ENCODE results near the gene ETV4. TPM values are rescaled to one million over a fixed set of nuclear protein-coding genes. Genes with fewer than 3 reads are reported as not detected.

Gene ETV4
- total and polyA plus RNA-seq, 2 donors (not counting 1 experiment from before 2014, with no cell fraction given): not detected

DNA sequence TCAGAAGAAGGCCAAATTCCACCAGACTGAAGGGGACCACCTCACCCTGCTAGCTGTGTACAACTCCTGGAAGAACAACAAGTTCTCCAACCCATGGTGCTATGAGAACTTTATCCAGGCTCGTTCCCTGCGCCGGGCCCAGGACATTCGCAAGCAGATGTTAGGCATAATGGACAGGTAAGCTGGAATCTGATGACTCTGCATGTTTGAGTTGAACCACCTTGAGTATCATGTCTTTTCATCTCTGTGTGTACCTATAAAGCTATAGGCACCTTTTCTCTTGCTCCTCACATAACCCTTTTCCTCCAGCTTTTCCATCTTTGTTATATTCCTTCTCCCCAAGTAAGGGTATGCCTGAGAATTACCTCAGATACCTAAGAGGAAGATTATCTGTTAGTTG lies 24.8 kb downstream of the ETV4 start:
- Histone ChIP-seq H3K9me3 (ENCODE audit: control extremely low read depth in 1 of 3, control insufficient read depth in 2 of 3, insufficient read depth in 1 of 3, low read length in 2 of 3) (no peaks in the 10 kb centered on the region), H4K20me1 (ENCODE audit: control insufficient read depth, insufficient read depth, low read length, poor library complexity, severe bottlenecking) (peaks cover 9% of the 10 kb centered on the region), H3K4me3 (ENCODE audit: control extremely low read depth in 1 of 5, extremely low read depth in 1 of 5, insufficient read depth in 1 of 5, low read depth in 2 of 5, low read length in 4 of 5) (no peak overlapping the region), H3K4me1 (ENCODE audit: control insufficient read depth in 2 of 2, insufficient read depth in 2 of 2, low read length in 2 of 2) (no peaks in the 10 kb centered on the region), H3K27me3 (replicated peaks in 1 of 4; ENCODE audit: control extremely low read depth in 1 of 4, control insufficient read depth in 3 of 4, insufficient read depth in 4 of 4, low read length in 3 of 4) (no peaks in the 10 kb centered on the region), H3K36me3 (replicated peaks in 1 of 2; ENCODE audit: control extremely low read depth in 1 of 2, control insufficient read depth in 1 of 2, extremely low read depth in 1 of 2, insufficient read depth in 2 of 2, low read length in 1 of 2) (peaks cover 3 to 93% of the 10 kb centered on the region in 2 experiments), H3K4me2 (replicated peaks; ENCODE audit: low read depth, low read length, poor library complexity, severe bottlenecking) (no peak overlapping the region), H2AFZ (ENCODE audit: insufficient read depth, low read depth, low read length, poor library complexity, severe bottlenecking) (no peak overlapping the region), H3K9ac (ENCODE audit: low read length) (no peak overlapping the region), H3K27ac (ENCODE audit: low read length in 2 of 2) (no peak overlapping the region), H3K79me2 (ENCODE audit: control insufficient read depth, insufficient read depth, low read length) (no peaks in the 10 kb centered on the region)
- CTCF ChIA-PET: interaction anchor here (0.5 to 0.9 kb wide), 2 partner anchors 9 to 54 kb away, joined by 3 to 4 read pairs; no protein-coding TSS in a partner anchor
- TF ChIP-seq CTCF (IDR thresholded peaks at IDR 0.05) (no peak), EZH2 (IDR thresholded peaks at IDR 0.05; ENCODE audit: borderline replicate concordance, insufficient read depth, low read depth, low read length, poor library complexity, severe bottlenecking) (no peak)
- no peak for DNase-seq
- H3K9me3 Mint-ChIP-seq (ENCODE audit: insufficient read depth): no peaks in the 10 kb centered on the region
- ATAC-seq (ENCODE audit: low read depth): no peak
- POLR2A ChIA-PET: no interaction called here
- H3K4me3 Mint-ChIP-seq: no peak overlapping the region
- no peaks in the 10 kb centered on the region for H3K4me1 Mint-ChIP-seq
- WGBS (ENCODE audit: insufficient coverage): 100% methylated on average over 4 of the region's 4 CpGs
- no peak overlapping the region for H3K27ac Mint-ChIP-seq
- intact Hi-C loops (cut with micrococcal nuclease): no loop called here
- no peaks in the 10 kb centered on the region for H3K27me3 Mint-ChIP-seq

DNA sequence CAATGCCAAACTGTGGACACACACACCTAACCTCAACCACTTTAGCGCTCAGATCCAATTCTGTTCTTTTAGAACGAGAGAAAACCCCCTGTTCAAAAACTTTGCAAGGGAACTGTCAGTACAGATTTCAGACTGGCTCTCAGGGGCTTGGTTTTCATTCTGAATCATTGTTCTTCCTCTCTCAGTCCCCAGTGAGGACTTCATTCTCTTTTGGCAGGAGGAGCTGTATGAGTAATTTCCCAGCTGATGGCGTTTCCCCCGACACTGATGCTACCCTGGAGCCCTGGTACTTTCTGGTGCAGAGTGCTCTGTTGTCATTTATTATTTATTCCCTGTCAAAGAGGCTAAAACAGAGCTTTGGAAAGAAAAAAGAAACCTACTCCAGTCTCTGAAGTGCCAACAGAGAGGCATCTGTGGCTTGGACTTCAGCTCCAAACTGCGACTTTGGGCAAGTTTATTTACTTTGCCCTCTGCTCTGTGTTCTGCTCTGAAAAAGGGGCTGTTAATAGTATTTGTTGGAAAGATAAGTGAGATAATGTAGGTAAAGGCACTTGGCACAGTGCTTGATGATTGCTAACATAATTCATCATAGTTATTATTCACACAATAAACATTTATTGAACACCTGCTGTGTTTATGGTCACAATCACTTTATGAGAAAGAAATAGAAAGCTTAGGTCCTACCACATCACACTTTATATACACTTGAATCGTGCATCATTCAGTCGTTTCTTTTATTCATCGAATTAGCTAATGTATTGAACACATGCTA lies 28.3 kb downstream of the ETV4 start:
- Histone ChIP-seq H2AFZ (ENCODE audit: insufficient read depth, low read depth, low read length, poor library complexity, severe bottlenecking) (no peak overlapping the region), H3K27me3 (replicated peaks in 1 of 4; ENCODE audit: control extremely low read depth in 1 of 4, control insufficient read depth in 3 of 4, insufficient read depth in 4 of 4, low read length in 3 of 4) (no peaks in the 10 kb centered on the region), H4K20me1 (ENCODE audit: control insufficient read depth, insufficient read depth, low read length, poor library complexity, severe bottlenecking) (no peaks in the 10 kb centered on the region), H3K4me1 (ENCODE audit: control insufficient read depth in 2 of 2, insufficient read depth in 2 of 2, low read length in 2 of 2) (no peaks in the 10 kb centered on the region), H3K9me3 (ENCODE audit: control extremely low read depth in 1 of 3, control insufficient read depth in 2 of 3, insufficient read depth in 1 of 3, low read length in 2 of 3) (no peaks in the 10 kb centered on the region), H3K4me2 (replicated peaks; ENCODE audit: low read depth, low read length, poor library complexity, severe bottlenecking) (no peak overlapping the region), H3K4me3 (ENCODE audit: control extremely low read depth in 1 of 5, extremely low read depth in 1 of 5, insufficient read depth in 1 of 5, low read depth in 2 of 5, low read length in 4 of 5) (no peak overlapping the region), H3K79me2 (ENCODE audit: control insufficient read depth, insufficient read depth, low read length) (no peaks in the 10 kb centered on the region), H3K36me3 (replicated peaks in 1 of 2; ENCODE audit: control extremely low read depth in 1 of 2, control insufficient read depth in 1 of 2, extremely low read depth in 1 of 2, insufficient read depth in 2 of 2, low read length in 1 of 2) (peaks cover 2 to 89% of the 10 kb centered on the region in 2 experiments), H3K27ac (ENCODE audit: low read length in 2 of 2) (no peak overlapping the region), H3K9ac (ENCODE audit: low read length) (no peak overlapping the region)
- no peak overlapping the region for H3K27ac Mint-ChIP-seq
- 69% methylated on average over 3 of the region's 8 CpGs for WGBS (ENCODE audit: insufficient coverage)
- CTCF ChIA-PET: no interaction called here
- TF ChIP-seq EZH2 (IDR thresholded peaks at IDR 0.05; ENCODE audit: borderline replicate concordance, insufficient read depth, low read depth, low read length, poor library complexity, severe bottlenecking) (no peak), CTCF (IDR thresholded peaks at IDR 0.05) (no peak)
- no peak overlapping the region for H3K4me3 Mint-ChIP-seq
- no peak for ATAC-seq (ENCODE audit: low read depth)
- intact Hi-C loops (cut with micrococcal nuclease): no loop called here
- no peaks in the 10 kb centered on the region for H3K9me3 Mint-ChIP-seq (ENCODE audit: insufficient read depth)
- no peaks in the 10 kb centered on the region for H3K4me1 Mint-ChIP-seq
- no peak for DNase-seq
- H3K27me3 Mint-ChIP-seq: no peaks in the 10 kb centered on the region
- POLR2A ChIA-PET: no interaction called here
